Osteocyte (in vitro differentiated cells): ENCODE measurements around the gene NAPB. TPM values are rescaled to one million over a fixed set of nuclear protein-coding genes. Genes with fewer than 3 reads are reported as not detected.

Experiments
- DNase-seq: peaks from one replicate; pipeline ENCODE4 v3.0.0; 2021; ENCODE audit warnings: mixed read lengths; ENCODE audit not compliant: unreplicated experiment; ENCODE audit errors: extremely low spot score
- H3K27ac Mint-ChIP-seq: one replicate; pipeline ENCODE4 v1.8.0; 2021; ENCODE audit warnings: mild to moderate bottlenecking, mixed read lengths; ENCODE audit not compliant: unreplicated experiment
- H3K27me3 Mint-ChIP-seq: one replicate; pipeline ENCODE4 v1.8.0; 2021; ENCODE audit warnings: mixed read lengths; ENCODE audit not compliant: unreplicated experiment
- H3K36me3 Mint-ChIP-seq: one replicate; pipeline ENCODE4 v1.8.0; 2021; ENCODE audit warnings: mixed read lengths; ENCODE audit not compliant: unreplicated experiment
- H3K4me1 Mint-ChIP-seq: one replicate; pipeline ENCODE4 v1.8.0; 2021; ENCODE audit warnings: mixed read lengths; ENCODE audit not compliant: unreplicated experiment
- H3K4me3 Mint-ChIP-seq: one replicate; pipeline ENCODE4 v1.8.0; 2021; ENCODE audit warnings: mild to moderate bottlenecking, moderate library complexity, mixed read lengths; ENCODE audit not compliant: unreplicated experiment
- H3K9me3 Mint-ChIP-seq: one replicate; pipeline ENCODE4 v1.8.0; 2021; ENCODE audit warnings: mixed read lengths; ENCODE audit not compliant: unreplicated experiment
- CTCF ChIP-seq: fragments of 200-600 bp; sonication (generic); IDR thresholded peaks from 2 replicates; pipeline ENCODE4 v1.5.0; 2021; ENCODE audit warnings: antibody characterized with exemption, mild to moderate bottlenecking, moderate library complexity
- total RNA-seq: library from RNA; stranded (reverse); gene quantifications from 2 replicates; pipeline ENCODE4 v1.2.1, GENCODE V29; 2021

NAPB gene
- total RNA-seq, 1 donor from 2014 or later, result 10.5 TPM

- Mint-ChIP-seq H3K4me1 (no peaks in the 10 kb centered on the region), H3K9me3 (peaks cover 4% of the 10 kb centered on the region), H3K27ac (no peak overlapping the region), H3K4me3 (no peak overlapping the region), H3K27me3 (no peaks in the 10 kb centered on the region), H3K36me3 (no peaks in the 10 kb centered on the region)
- no peak for TF ChIP-seq CTCF
- no peak for DNase-seq
These were observed 96.2 kb downstream of the NAPB start for GRCh38 chr20:23325107-23325506.

Other genes with a start within 250 kb of the NAPB start
- gene NXT1, start 70.7 kb downstream of the NAPB start, total RNA-seq, result 12.4 and 14.0 TPM in 2 replicates
- gene GZF1, start 59.3 kb downstream of the NAPB start, total RNA-seq, result 14.4 and 16.8 TPM in 2 replicates
- gene CSTL1, start 18.2 kb upstream of the NAPB start, total RNA-seq, result not detected in 2 replicates
- gene CST11, start 31.4 kb upstream of the NAPB start, total RNA-seq, result not detected in 2 replicates
- gene CST8, start 69.6 kb upstream of the NAPB start, total RNA-seq, result not detected in 2 replicates
- not detected in 2 replicates for gene CST9L, start 147.0 kb upstream of the NAPB start, total RNA-seq
- gene CST9, start 184.4 kb upstream of the NAPB start, total RNA-seq, result not detected in 2 replicates
- 705 and 710 TPM in 2 replicates for gene CST3, start 216.5 kb upstream of the NAPB start, total RNA-seq